ENCODE measurements around the gene CNKSR3.

CNKSR3 gene

DNA sequence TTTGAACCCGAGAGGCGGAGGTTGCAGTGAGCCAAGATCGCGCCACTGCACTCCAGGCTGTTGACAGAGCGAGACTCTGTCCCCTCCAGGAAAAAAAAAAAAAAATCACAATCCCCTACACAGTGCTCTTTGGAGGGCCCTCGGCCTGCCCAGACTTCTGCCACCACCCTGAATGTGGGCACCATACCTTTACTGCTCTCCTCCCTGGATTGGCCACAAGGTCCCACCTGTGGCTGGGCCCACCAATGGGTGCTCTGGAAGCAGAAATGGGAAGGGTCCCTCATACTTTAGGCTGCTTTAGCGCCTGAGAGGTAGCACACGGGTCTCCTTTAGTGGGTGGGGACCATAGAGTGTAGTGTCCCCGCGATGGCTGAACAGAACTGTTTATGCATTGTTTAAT is 103.6 kb downstream of the CNKSR3 start:
- DNase-seq = no peak
- no peak for TF ChIP-seq POLR2A (IDR thresholded peaks at IDR 0.05; ENCODE audit: low read length)
- no peak for TF ChIP-seq GATA1 (IDR thresholded peaks at IDR 0.05; ENCODE audit: low read depth, low read length)

DNA sequence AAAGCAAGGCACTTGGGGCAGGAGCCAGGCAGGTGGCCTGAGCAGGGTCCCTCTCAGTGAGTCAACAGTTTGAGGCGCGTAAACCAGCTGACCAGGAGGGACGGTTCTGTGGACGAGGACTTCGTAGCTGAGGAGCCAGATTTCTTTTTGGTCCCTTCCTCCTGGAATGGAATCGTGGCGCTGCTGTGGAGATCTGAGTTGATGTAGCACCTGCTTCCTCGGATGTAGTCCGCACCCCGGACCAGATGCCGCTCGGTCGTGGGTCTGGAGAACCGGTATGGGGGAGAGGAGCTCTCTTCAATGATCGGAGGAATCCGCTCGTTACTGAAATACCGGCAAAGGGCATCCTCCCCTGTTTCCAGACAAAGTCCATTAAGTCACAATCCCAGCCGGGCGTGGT is 104.2 kb downstream of the CNKSR3 start:
- DNase-seq = no peak
- TF ChIP-seq GATA1 (IDR thresholded peaks at IDR 0.05; ENCODE audit: low read depth, low read length) (no peak), POLR2A (IDR thresholded peaks at IDR 0.05; ENCODE audit: low read length) (no peak)

GRCh38 chr6:154404791-154405400 is 105.6 kb downstream of the CNKSR3 start:
- TF ChIP-seq GATA1 (IDR thresholded peaks at IDR 0.05; ENCODE audit: low read depth, low read length) (no peak), POLR2A (IDR thresholded peaks at IDR 0.05; ENCODE audit: low read length) (no peak)
- DNase-seq = no peak

DNA sequence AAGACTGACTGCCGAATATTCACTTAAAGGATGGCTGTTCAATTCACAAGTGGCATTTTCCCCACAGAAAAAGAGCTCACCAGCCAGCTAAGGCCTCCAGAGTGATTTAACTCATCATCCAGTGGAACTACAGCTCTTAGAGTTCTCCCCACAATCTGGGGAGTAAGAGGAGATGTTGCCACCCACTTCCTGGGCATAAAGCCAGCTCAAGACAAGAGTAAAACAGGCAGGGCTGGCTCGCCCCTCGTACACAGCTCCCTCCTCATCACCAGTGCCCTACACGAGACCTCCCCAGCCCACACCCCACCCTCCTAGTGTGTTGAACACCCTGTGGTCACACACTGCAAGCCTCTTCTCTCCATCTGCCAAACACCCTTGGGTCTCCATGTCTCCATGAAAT is 106.7 kb downstream of the CNKSR3 start:
- peak; percentile 44 to 45 for DNase-seq
- no peak for TF ChIP-seq GATA1 (IDR thresholded peaks at IDR 0.05; ENCODE audit: low read depth, low read length)
- TF ChIP-seq POLR2A (IDR thresholded peaks at IDR 0.05; ENCODE audit: low read length) = no peak

- no peak for DNase-seq
- TF ChIP-seq GATA1 (IDR thresholded peaks at IDR 0.05; ENCODE audit: low read depth, low read length) = no peak
- TF ChIP-seq POLR2A (IDR thresholded peaks at IDR 0.05; ENCODE audit: low read length) = no peak
Measured at GRCh38 chr6:154402081-154402780, 108.3 kb downstream of the CNKSR3 start.

DNA sequence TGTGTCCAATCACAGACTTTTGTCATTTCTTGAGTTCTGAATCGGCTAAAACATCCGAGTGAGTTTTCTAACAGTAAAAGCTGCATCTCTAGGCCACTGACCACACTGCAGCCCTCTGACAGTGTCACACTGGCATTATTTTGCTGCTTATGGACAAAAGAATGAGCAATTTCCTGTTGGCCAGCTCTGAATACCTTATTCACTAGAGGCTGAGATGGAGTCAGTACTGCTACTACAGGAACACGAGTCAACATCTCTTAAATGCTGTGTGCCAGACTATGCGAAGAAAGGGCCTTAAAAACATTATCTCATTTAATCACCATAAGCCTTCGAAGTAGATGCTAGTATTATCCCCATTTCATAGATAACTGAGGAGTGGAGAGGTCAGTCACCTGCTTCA is 111.4 kb downstream of the CNKSR3 start:
- DNase-seq = no peak
- TF ChIP-seq POLR2A (IDR thresholded peaks at IDR 0.05; ENCODE audit: low read length) (no peak), GATA1 (IDR thresholded peaks at IDR 0.05; ENCODE audit: low read depth, low read length) (no peak)

- no peak for TF ChIP-seq POLR2A (IDR thresholded peaks at IDR 0.05; ENCODE audit: low read length)
- no peak for TF ChIP-seq GATA1 (IDR thresholded peaks at IDR 0.05; ENCODE audit: low read depth, low read length)
- DNase-seq = no peak
Measured at GRCh38 chr6:154397491-154398195, 112.8 kb downstream of the CNKSR3 start.

- DNase-seq = no peak
- TF ChIP-seq POLR2A (IDR thresholded peaks at IDR 0.05; ENCODE audit: low read length) = no peak
Measured at GRCh38 chr6:154395878-154396277, 114.6 kb downstream of the CNKSR3 start.

DNA sequence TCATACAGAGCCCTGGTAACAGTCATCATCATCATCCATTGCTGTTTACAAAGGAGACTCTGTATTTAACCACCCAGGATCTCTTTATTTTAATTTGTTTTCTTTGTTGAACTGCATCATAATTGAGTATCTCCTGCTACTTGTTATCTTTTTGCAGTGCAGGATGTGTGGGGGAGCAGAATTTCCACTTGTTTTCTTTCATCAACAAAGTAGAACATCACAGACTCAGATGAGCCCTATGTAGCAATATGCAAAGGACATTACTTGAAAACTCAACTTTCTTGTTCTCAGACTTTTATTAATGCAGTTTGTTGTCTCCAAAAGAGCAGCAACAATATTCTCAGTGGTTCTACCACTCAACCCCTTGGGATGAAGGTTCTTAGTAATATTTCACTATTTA is 115.2 kb downstream of the CNKSR3 start:
- no peak for TF ChIP-seq GATA1 (IDR thresholded peaks at IDR 0.05; ENCODE audit: low read depth, low read length)
- TF ChIP-seq POLR2A (IDR thresholded peaks at IDR 0.05; ENCODE audit: low read length) = no peak
- DNase-seq = no peak

GRCh38 chr6:154394571-154394970 is 115.9 kb downstream of the CNKSR3 start:
- no peak for DNase-seq
- TF ChIP-seq POLR2A (IDR thresholded peaks at IDR 0.05; ENCODE audit: low read length) (no peak), GATA1 (IDR thresholded peaks at IDR 0.05; ENCODE audit: low read depth, low read length) (no peak)

DNA sequence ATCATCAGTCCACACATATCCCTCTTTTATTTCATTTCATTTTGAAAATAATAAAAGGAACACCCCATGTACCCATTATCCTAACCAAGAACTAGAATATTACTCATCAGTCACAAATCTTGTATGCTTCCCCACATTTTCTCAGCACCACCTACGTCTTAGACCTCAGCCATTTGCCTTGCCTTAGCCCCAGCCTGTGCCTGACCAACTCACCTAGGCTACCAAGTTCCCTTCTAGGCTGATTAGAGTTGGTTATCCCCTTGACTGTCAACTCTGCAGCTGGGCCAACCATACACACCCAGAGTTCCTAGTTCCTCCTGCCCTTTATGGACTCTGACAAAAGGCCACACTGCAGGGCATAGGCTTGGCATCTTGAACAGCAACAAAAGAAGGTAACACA is 120.5 kb downstream of the CNKSR3 start:
- no peak for DNase-seq

DNA sequence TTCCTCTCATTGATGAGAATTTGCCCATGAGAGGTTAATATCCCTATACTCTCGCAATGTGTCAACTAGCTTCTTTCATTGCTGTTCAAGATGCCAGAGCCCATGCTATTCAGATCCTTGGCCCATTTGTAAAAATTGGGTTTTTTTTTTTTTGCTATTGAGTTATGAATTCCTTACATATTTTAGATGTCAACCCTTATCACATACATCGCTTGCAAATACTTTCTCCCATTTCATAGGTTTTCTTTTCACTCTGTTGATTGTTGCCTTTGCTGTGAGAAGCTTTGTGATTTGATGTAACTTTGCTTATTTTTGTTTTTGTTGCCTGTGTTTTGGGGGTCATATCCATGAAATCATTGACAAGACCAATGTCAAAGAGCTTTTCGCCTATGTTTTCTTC is 121.7 kb downstream of the CNKSR3 start:
- no peak for DNase-seq

More for the DNA sequence above, 120.5 kb downstream of the CNKSR3 start:
- TF ChIP-seq GATA1 (IDR thresholded peaks at IDR 0.05; ENCODE audit: low read depth, low read length) (no peak), POLR2A (IDR thresholded peaks at IDR 0.05; ENCODE audit: low read length) (no peak)

DNA sequence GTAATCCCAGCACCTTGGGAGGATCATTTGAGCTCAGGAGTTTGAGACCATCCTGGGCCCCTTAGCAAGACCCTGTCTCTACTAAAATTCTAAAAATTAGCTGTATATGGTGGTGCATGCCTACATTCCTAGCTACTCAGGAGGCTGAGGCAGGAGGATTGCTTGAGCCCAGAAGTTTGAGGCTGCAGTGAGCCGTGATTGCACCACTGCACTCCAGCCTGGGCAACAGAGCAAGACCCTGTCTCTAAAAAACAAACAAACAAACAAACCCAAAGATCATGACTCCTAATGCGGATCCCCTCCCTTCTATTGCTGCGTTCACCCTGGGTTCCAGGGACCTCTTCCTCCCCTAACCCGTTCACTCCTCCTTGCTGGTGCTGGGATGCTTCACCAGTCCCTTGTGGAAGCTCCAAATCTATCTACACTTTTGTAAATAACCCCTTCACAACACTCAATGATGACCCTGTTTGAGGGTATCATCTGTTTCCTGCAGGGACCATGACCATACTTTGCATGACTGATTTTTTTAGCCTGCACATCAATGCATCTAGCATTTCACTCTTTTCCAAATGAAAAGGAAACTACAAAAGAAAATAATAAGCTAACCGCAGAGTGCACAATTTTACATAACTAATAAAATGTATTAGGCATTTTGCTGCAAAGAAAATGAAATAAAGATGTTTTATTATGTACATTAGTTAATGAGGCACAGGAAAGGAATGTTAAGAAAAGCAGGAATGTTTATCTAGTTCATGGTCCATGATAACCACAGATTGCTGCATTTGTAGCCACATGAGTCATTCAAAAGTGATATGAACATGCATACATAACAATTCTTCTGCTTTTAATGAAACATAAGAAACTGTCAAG is 123.4 kb downstream of the CNKSR3 start:
- TF ChIP-seq GATA1 (IDR thresholded peaks at IDR 0.05; ENCODE audit: low read depth, low read length) (no peak), POLR2A (IDR thresholded peaks at IDR 0.05; ENCODE audit: low read length) (no peak)
- no peak for DNase-seq

More for the DNA sequence above, 121.7 kb downstream of the CNKSR3 start:
- TF ChIP-seq GATA1 (IDR thresholded peaks at IDR 0.05; ENCODE audit: low read depth, low read length) (no peak), POLR2A (IDR thresholded peaks at IDR 0.05; ENCODE audit: low read length) (no peak)

- DNase-seq = no peak
- TF ChIP-seq GATA1 (IDR thresholded peaks at IDR 0.05; ENCODE audit: low read depth, low read length) = no peak
- no peak for TF ChIP-seq POLR2A (IDR thresholded peaks at IDR 0.05; ENCODE audit: low read length)
Measured at GRCh38 chr6:154384191-154384590, 126.3 kb downstream of the CNKSR3 start.

Data from erythroblast (primary cell).